K562 (cell line): Measurements from ENCODE around the gene CEBPB. TPM values are rescaled to one million over a fixed set of nuclear protein-coding genes. Genes with fewer than 3 reads are reported as not detected.

Source experiments
- ELF2 ChIP-seq: fragments of 250-450 bp; sonication (Bioruptor Pico); IDR thresholded peaks from 2 replicates; pipeline ENCODE4 v1.5.0; 2021; ENCODE audit warnings: mild to moderate bottlenecking
- GABPA ChIP-seq: fragments of 200-800 bp; sonication (Bioruptor generic); conservative IDR thresholded peaks from 2 replicates; pipeline ENCODE4 v1.6.1; 2016; ENCODE audit warnings: low read depth, missing genetic modification characterization, missing compliant biosample characterization
- HDAC1 ChIP-seq, 2 experiments: fragments of 450-650 bp; IDR thresholded peaks; 2 replicates each; pipeline ENCODE4 v1.6.1; 2016 to 2017; ENCODE audit warnings: inconsistent platforms in 1 of 2, mild to moderate bottlenecking in 1 of 2, moderate library complexity in 1 of 2
- KDM5B ChIP-seq: fragments of 200-600 bp; sonication (generic); IDR thresholded peaks from 2 replicates; pipeline ENCODE4 v1.6.1; 2012; ENCODE audit warnings: low read depth, mild to moderate bottlenecking, moderate library complexity, low read length, control low read depth, inconsistent platforms; ENCODE audit not compliant: insufficient replicate concordance
- PRPF4 ChIP-seq: fragments of 200-400 bp; formaldehyde crosslinking; IDR thresholded peaks from one replicate; pipeline ENCODE4 v1.6.1; 2017; ENCODE audit warnings: low read length, low read depth, mild to moderate bottlenecking; ENCODE audit not compliant: insufficient read depth, poor library complexity, severe bottlenecking
- polyA plus RNA-seq, 8 experiments: library from polyadenylated mRNA; depleted of rRNA in 4 of 8; stranded (reverse) in 5 of 8; unstranded in 3 of 8; fragments of >200 nt; fragmentation: Nextera tagmentation in 2 of 8; fragmentation: Illumina TruSeq in 1 of 8; extraction: Ambion mirVana in 2 of 8; extraction: Trizol in 1 of 8; gene quantifications; 2 replicates each; pipeline versions ENCODE4 v1.2.1 to v1.2.3, GENCODE V29; 2011 to 2014; ENCODE audit warnings: inconsistent platforms in 1 of 8, missing spikeins in 1 of 8
- total RNA-seq, 7 experiments: library from RNA; depleted of rRNA in 6 of 7; stranded (reverse); fragments of >200 nt in 6 of 7; fragmentation: Illumina TruSeq in 2 of 7; extraction: Trizol in 2 of 7; gene quantifications; 2 replicates each; pipeline versions ENCODE4 v1.2.1 to v1.2.3, GENCODE V29; 2011 to 2021; ENCODE audit warnings: low replicate concordance in 1 of 7
- TF ChIP-seq, protein P1 (sequence below): fragments of 250-450 bp; sonication (Bioruptor Pico); IDR thresholded peaks from 2 replicates; pipeline ENCODE4 v1.9.0; 2021; ENCODE audit warnings: mild to moderate bottlenecking
- TF ChIP-seq, protein P2 (sequence below): fragments of 200-800 bp; sonication (Bioruptor generic); IDR thresholded peaks from 2 replicates; pipeline ENCODE4 v1.6.1; 2016; ENCODE audit warnings: missing genetic modification characterization, missing compliant biosample characterization
- TF ChIP-seq, protein P3 (sequence below): IDR thresholded peaks from 2 replicates; pipeline ENCODE4 v1.6.1; 2014; ENCODE audit warnings: antibody characterized with exemption
- TF ChIP-seq, protein P4 (sequence below): fragments of 450-650 bp; IDR thresholded peaks from 2 replicates; pipeline ENCODE4 v1.6.1; 2018; ENCODE audit not compliant: partially characterized antibody
- TF ChIP-seq, protein P5 (sequence below): sonication (generic); formaldehyde crosslinking; IDR thresholded peaks from 2 replicates; pipeline ENCODE4 v1.8.0; 2022; ENCODE audit warnings: missing genetic modification reagents, mild to moderate bottlenecking, borderline replicate concordance

CEBPB gene
- total and polyA plus RNA-seq, 9 of the 15 experiments (the other 6 are each of a cell fraction or from before 2014, with no cell fraction given) = 1.2 to 72.6 (median 7.8) TPM

DNA sequence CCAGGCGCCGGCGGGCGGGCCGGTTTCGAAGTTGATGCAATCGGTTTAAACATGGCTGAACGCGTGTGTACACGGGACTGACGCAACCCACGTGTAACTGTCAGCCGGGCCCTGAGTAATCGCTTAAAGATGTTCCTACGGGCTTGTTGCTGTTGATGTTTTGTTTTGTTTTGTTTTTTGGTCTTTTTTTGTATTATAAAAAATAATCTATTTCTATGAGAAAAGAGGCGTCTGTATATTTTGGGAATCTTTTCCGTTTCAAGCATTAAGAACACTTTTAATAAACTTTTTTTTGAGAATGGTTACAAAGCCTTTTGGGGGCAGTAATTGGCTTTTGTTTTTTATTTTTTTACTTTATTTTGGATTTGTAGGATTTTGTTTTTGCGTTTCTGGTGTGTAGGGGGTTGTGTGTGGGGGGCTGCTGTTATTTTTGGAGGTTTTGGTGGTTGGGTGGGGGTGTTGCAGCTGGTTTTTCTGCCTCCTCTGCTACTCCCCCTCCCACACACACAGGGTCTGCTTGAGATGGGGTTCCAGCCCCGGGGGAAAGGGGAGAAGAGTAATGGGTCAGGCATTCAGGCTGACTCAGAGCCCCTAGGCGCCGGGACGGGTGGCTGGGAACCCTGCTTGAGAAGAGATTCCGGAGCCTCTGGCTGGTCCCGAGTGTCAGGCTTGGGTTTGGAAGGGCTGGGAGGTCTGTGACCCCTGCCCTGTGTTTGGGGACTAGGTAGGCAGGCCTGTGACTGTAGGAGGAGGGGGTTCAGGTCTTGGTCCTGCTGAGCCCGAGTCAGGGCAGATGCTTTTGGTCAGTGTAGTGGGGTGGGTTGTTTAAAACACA, 2.0 kb downstream of the CEBPB start (continued):
- no peak for TF ChIP-seq KDM5B
- TF ChIP-seq, protein P1, sequence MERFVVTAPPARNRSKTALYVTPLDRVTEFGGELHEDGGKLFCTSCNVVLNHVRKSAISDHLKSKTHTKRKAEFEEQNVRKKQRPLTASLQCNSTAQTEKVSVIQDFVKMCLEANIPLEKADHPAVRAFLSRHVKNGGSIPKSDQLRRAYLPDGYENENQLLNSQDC (CRISPR knock-in tag) = no peak
- TF ChIP-seq HDAC1 (IDR thresholded peaks at IDR 0.05) = peak; percentile 69 to 76; a peak in 2 of 4 replicates
- TF ChIP-seq, protein P2, sequence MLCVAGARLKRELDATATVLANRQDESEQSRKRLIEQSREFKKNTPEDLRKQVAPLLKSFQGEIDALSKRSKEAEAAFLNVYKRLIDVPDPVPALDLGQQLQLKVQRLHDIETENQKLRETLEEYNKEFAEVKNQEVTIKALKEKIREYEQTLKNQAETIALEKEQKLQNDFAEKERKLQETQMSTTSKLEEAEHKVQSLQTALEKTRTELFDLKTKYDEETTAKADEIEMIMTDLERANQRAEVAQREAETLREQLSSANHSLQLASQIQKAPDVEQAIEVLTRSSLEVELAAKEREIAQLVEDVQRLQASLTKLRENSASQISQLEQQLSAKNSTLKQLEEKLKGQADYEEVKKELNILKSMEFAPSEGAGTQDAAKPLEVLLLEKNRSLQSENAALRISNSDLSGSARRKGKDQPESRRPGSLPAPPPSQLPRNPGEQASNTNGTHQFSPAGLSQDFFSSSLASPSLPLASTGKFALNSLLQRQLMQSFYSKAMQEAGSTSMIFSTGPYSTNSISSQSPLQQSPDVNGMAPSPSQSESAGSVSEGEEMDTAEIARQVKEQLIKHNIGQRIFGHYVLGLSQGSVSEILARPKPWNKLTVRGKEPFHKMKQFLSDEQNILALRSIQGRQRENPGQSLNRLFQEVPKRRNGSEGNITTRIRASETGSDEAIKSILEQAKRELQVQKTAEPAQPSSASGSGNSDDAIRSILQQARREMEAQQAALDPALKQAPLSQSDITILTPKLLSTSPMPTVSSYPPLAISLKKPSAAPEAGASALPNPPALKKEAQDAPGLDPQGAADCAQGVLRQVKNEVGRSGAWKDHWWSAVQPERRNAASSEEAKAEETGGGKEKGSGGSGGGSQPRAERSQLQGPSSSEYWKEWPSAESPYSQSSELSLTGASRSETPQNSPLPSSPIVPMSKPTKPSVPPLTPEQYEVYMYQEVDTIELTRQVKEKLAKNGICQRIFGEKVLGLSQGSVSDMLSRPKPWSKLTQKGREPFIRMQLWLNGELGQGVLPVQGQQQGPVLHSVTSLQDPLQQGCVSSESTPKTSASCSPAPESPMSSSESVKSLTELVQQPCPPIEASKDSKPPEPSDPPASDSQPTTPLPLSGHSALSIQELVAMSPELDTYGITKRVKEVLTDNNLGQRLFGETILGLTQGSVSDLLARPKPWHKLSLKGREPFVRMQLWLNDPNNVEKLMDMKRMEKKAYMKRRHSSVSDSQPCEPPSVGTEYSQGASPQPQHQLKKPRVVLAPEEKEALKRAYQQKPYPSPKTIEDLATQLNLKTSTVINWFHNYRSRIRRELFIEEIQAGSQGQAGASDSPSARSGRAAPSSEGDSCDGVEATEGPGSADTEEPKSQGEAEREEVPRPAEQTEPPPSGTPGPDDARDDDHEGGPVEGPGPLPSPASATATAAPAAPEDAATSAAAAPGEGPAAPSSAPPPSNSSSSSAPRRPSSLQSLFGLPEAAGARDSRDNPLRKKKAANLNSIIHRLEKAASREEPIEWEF (CRISPR knock-in tag) = no peak
- peak; percentile 33; the same call in 1 of the 2 replicates for TF ChIP-seq ELF2 (CRISPR knock-in tag)
- TF ChIP-seq, protein P3, sequence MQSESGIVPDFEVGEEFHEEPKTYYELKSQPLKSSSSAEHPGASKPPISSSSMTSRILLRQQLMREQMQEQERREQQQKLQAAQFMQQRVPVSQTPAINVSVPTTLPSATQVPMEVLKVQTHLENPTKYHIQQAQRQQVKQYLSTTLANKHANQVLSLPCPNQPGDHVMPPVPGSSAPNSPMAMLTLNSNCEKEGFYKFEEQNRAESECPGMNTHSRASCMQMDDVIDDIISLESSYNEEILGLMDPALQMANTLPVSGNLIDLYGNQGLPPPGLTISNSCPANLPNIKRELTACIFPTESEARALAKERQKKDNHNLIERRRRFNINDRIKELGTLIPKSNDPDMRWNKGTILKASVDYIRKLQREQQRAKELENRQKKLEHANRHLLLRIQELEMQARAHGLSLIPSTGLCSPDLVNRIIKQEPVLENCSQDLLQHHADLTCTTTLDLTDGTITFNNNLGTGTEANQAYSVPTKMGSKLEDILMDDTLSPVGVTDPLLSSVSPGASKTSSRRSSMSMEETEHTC = peak; percentile 51; the same call in 1 of the 2 replicates
- TF ChIP-seq, protein P4, sequence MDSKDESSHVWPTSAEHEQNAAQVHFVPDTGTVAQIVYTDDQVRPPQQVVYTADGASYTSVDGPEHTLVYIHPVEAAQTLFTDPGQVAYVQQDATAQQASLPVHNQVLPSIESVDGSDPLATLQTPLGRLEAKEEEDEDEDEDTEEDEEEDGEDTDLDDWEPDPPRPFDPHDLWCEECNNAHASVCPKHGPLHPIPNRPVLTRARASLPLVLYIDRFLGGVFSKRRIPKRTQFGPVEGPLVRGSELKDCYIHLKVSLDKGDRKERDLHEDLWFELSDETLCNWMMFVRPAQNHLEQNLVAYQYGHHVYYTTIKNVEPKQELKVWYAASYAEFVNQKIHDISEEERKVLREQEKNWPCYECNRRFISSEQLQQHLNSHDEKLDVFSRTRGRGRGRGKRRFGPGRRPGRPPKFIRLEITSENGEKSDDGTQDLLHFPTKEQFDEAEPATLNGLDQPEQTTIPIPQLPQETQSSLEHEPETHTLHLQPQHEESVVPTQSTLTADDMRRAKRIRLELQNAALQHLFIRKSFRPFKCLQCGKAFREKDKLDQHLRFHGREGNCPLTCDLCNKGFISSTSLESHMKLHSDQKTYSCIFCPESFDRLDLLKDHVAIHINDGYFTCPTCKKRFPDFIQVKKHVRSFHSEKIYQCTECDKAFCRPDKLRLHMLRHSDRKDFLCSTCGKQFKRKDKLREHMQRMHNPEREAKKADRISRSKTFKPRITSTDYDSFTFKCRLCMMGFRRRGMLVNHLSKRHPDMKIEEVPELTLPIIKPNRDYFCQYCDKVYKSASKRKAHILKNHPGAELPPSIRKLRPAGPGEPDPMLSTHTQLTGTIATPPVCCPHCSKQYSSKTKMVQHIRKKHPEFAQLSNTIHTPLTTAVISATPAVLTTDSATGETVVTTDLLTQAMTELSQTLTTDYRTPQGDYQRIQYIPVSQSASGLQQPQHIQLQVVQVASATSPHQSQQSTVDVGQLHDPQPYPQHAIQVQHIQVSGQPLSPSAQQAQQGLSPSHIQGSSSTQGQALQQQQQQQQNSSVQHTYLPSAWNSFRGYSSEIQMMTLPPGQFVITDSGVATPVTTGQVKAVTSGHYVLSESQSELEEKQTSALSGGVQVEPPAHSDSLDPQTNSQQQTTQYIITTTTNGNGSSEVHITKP = no peak
- TF ChIP-seq PRPF4 = no peak
- peak; percentile 25; the same call in 1 of the 2 replicates for TF ChIP-seq GABPA (tag)
- TF ChIP-seq, protein P5, sequence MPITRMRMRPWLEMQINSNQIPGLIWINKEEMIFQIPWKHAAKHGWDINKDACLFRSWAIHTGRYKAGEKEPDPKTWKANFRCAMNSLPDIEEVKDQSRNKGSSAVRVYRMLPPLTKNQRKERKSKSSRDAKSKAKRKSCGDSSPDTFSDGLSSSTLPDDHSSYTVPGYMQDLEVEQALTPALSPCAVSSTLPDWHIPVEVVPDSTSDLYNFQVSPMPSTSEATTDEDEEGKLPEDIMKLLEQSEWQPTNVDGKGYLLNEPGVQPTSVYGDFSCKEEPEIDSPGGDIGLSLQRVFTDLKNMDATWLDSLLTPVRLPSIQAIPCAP (CRISPR knock-in tag) = no peak
